ENCODE data around the gene UBR4.

UBR4 gene

DNA sequence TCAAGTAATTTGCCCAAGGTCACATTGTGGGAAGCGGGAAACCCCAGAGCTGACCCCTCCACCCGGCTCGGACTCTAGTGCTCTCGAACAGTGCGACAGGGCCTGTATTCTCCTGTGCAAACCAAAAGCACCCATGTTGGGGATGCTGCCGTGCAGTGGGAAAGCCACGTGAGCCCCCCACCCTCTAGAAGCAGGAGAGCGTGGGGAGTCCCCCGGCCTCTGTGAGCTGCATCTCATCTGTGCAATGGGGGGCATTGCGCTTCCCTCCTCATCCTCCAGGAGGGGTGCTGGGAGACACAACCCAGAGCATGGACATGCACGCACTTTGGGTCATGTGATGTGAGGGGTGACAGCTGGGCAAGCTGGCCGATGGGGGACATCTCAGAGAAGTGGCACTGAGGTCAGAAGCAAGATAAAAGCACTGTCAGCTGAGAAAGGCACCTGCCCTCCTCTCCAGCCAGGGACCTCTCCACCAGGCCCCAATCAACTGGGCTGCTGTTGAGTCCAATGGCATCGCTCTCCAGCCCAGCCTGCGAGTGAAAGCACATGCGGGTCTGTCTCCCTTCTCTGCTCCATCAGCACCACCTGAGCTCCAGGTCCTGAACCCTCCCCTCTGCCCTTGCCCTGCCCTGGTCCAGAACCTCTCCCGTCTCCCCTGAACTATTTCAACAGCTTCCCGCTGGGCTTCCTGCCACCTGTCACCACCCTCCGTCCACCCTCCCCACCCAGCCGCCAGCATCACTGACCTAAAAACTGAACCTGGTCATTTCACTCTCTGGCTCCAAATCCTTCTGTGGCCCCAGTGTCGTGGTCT, 177.2 kb downstream of the UBR4 start:
- DNase-seq: no peak

DNA sequence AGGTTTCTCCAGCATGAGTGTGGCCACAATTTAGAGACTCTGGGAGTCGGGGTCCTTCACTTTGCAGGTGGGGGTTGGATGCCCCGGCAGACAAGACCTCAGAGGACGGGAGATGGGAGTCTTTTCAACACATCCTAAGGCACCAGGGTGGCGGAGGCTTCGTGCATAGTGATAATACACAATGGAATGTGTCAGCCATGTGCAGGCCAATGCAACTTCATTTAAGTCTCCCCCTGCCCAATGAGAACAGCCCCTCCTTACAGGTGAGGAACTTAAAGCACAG, 177.7 kb downstream of the UBR4 start:
- DNase-seq: no peak

DNA sequence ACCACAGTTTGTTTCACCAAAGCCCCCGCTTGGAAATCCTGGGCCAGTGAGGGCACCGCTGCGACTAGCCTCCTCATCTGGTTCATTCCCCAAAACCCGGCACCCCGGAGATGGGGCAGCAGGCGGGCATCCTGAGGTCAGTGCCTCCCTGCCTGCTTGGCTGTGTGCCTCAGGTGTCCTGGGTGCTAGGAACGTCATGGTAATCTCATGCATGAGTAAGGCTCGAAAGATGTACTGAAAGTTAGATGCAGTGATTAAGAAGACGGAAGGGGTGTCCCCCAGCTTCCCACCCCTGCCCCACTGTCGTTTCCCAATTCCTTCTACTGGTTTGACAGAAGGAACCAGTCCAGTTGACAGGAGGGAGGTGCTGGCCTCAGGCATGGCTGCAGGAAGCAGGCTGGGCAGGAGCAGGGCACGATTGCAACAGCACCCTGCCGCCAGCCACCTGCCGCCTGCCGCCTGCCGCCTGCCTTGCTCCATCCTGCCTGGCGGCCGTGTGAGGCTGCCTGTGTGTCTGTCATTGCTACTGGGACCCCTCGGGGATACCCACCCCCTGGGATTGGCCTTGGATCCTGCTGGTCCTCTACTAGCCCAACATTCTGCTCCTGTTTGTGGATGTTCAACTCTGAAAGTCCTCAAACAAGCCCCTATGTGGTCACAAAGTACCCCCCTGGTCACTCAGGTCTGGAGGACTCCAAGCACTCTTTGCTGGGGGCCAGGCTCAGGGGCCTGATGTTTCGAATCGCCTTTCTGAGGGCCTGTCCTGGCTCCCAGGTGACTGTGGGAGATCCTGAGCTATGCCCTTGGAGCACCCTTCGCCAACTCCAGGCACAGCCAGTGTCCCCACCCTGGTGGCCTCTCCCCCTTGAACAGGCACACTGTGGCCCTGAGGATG, 180.6 kb downstream of the UBR4 start:
- DNase-seq: no peak

DNA sequence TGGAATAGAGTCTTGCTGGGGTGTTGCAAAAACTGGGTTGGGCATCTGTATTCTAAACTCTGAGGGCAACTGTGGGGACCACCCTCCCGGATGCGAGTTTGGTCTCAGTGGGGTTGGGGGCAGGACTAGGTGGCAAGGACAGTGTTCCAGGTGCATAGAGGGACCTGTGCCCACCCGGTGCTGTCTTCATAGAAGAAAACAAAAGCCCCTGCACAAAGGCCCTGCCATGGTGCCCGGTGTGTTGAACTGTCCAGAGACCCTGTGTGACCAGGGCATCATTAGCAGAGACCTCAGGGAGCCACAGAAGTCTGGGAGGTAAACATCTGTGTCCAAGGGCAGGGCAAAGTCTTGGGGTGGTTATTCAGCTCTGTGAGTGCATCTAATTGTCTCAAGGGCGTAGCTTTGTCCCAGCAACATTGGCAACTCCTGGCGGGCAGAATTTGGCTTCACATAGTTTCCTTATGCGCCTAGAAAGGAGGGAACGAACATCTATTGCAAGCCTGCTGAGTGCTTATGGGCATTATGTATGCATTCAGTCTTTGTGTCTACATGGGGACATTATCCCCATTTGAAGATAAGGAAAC, 181.4 kb downstream of the UBR4 start:
- peak in 1 of 2 experiments; percentile 16 for DNase-seq

DNA sequence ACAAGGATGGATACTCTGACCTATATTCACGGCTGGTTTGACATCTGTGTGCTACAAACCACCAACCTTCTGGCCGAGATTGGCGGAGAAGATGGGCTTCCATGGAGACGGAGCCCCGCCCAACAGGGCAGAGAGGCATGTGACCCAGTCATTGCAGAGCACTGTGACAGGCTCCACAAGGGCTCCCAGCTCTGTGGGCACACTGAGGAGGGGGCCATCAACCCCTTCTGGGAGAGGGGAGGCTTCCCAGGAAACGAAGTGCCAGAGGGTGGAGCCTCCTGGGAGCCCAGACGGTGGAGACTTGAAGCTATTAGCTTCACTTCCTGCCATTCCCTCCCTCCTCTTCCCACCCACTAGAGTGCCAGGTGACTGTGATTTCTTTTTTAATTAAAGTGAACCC, 182.0 kb downstream of the UBR4 start:
- peak; percentile 55 to 74 for DNase-seq
